Adipose tissue (tissue), 3 donors: Measurements from ENCODE around the gene IL18BP. TPM values are rescaled to one million over a fixed set of nuclear protein-coding genes. Genes with fewer than 3 reads are reported as not detected.
A peak's percentile ranks its signal among the peaks of the same experiment; 100 is the strongest.

Source experiments
- H3K27ac ChIP-seq: one replicate; pipeline ENCODE4 v1.5.1; 2013; ENCODE audit warnings: low read depth, low read length
- WGBS, 3 donors: extraction: QIAGEN DNeasy Blood & Tissue Kit; methylation state at CpG; one replicate each; pipeline ENCODE4 v1.1.7; 2013; 5-methylcytosine and 5-hydroxymethylcytosine counted together
- polyA plus RNA-seq, 3 donors: library from polyadenylated mRNA; stranded (reverse); fragments of 200-250 nt; gene quantifications; one replicate each; pipeline ENCODE4 v1.2.3, GENCODE V29; 2013
- donor health status: healthy with polysubstance abuse.
- donor health status: Bipolar disorder and iron deficiency.
- donor health status: healthy.

IL18BP gene
- polyA plus RNA-seq, 3 donors, result 3.0 to 14.1 (median 4.7) TPM

- whole genome bisulfite sequencing, 3 donors, result 81 to 85% (median 82%) methylated on average over 3 of the region's 3 CpGs
- H3K27ac ChIP-seq, result no peak overlapping the region
Observed at GRCh38 chr11:71992136-71992730, 6.5 kb upstream of the IL18BP start.

DNA sequence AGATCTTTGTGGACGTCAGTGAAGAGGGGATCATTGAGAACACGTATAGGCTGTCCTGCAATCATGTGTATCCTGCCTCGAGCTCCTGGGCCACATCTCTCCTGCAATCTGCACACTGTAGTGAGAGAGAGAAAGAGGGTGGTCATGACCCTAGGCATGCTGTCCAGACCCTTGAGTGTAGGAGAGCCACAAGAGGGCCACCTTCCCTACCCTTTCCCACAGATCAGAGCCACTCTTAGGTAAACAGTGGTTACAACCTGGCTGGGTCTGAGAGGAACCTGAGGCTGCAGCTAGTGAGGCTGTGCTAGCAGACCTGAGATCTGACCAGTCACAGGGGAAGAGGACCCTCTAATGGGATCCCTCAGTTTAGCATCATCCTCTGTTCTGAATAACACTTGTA lies 3.9 kb upstream of the IL18BP start:
- no peak overlapping the region for H3K27ac ChIP-seq
- 70 to 91% (median 88%) methylated on average over 3 of the region's 3 CpGs for WGBS, 3 donors

- WGBS, 3 donors, result 88 to 95% (median 94%) methylated on average over 3 of the region's 3 CpGs
- H3K27ac ChIP-seq, result no peak overlapping the region
Observed at GRCh38 chr11:71995726-71996291, 2.9 kb upstream of the IL18BP start.

DNA sequence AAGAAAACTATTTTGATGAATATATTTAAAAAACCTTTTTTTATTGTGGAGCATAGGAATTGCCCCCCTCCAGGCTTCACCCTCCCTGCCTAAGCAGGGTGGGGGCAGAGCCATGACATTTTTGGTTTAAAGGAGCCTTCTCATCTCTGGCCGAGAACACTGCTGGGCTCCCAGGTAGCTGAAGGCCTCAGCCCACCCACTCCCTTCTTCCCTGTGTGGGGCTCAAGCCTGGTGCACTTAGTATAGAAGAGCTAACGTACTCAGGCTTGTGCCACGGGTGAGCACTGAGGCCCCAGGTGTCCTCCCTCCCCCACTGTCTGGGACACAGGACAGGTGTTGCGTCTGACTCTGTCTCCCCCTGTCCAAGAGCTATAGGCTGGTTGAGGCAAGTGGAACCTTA lies 2.2 kb upstream of the IL18BP start:
- no peak overlapping the region for H3K27ac ChIP-seq
- 91 to 99% (median 95%) methylated on average over 4 of the region's 4 CpGs for WGBS, 3 donors

GRCh38 chr11:71996946-71997345 lies 1.8 kb upstream of the IL18BP start:
- WGBS, 3 donors, result 54 to 87% (median 63%) methylated on average over 8 of the region's 8 CpGs
- H3K27ac ChIP-seq, result no peak overlapping the region

DNA sequence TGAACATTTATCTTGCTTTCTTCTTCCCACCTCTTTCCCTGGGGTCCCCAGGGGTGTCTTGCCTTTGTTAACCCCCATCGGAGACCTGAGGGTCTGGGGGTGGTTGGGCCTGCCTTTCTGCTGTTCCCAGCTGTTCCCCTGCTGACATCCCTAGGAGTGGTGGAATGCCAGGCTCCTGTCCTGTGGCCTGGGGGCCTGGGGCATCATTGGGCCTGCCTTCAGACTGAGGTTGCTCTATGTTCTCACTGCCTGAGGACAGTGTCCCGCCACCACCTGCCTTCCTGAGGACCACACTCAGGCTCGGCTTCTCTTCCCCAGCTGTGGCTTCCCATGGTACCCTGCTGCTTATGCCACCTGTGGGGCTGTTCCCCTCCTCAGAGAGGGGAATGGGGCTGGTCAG lies 1.1 kb upstream of the IL18BP start:
- no peak overlapping the region for H3K27ac ChIP-seq
- 90 to 98% (median 96%) methylated on average over 3 of the region's 3 CpGs for WGBS, 3 donors

DNA sequence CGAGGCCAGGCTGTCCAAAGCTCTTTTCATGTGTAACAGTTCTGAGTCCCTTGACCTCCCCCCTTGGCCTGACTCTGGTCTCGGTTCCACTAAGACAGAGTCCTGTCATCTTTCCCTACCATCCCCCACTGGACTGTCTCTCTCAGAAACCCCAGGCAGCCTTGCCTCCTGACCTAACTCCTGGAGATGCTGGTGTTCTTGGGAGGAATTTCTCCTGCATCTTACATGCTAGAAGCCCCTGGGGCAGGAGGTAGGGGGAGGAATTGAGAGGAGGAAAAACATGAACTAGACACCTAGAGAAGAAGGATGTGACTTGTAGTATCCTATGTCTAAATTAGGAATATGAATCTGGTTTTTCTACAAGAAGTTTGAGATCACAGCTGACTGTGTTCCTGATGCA lies 648 bp upstream of the IL18BP start:
- 95 to 100% (median 100%) methylated on average over 2 of the region's 2 CpGs for WGBS, 3 donors
- no peak overlapping the region for H3K27ac ChIP-seq

- WGBS, 3 donors, result 18 to 29% (median 22%) methylated on average over 2 of the region's 2 CpGs
- peak overlapping the region; percentile 68 for H3K27ac ChIP-seq
Observed at GRCh38 chr11:71999362-71999761, 653 bp downstream of the IL18BP start.

- peak overlapping the region; percentile 11 for H3K27ac ChIP-seq
- WGBS, 3 donors, result 66 to 72% (median 71%) methylated on average over 8 of the region's 8 CpGs
Observed at GRCh38 chr11:71999798-72000197, 1.1 kb downstream of the IL18BP start.

DNA sequence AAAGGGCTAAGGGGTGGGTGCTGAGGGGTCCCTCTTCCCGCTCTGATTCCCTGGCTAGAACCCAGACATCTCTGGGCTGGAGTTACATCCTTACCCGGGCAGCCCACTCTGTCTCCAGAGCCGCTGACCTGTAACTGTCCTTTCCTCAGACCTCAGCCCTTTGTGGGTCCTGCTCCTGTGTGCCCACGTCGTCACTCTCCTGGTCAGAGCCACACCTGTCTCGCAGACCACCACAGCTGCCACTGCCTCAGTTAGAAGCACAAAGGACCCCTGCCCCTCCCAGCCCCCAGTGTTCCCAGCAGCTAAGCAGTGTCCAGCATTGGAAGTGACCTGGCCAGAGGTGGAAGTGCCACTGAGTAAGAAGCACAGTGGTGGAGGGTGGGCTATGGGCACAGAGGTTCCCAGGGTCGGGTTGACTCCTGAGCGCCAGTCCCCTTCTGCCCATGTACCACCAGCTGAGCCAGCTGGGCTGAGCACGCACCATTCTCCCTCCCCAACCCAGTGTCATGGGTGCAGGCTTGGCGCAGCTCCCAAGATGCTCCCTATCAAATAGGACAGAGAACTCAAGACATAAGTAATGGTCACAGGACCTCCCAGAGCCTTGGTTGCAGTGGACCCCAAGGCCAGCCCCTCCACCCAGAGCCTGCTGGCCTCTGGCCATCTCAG lies 1.6 kb downstream of the IL18BP start:
- H3K27ac ChIP-seq, result no peak overlapping the region
- 89 to 92% (median 90%) methylated on average over 10 of the region's 10 CpGs for WGBS, 3 donors

DNA sequence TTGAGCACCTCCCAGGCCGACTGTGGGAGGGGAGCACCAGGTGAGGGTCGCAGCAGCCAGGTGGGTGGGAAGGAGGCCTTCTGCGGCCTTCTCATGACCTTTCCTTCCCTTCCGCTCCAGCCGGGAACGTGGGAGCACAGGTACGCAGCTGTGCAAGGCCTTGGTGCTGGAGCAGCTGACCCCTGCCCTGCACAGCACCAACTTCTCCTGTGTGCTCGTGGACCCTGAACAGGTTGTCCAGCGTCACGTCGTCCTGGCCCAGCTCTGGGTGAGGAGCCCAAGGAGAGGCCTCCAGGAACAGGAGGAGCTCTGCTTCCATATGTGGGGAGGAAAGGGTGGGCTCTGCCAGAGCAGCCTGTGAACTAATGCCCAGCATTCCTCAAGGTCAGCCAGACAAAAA lies 2.6 kb downstream of the IL18BP start:
- H3K27ac ChIP-seq, result no peak overlapping the region
- WGBS, 3 donors, result 65 to 90% (median 87%) methylated on average over 11 of the region's 11 CpGs

DNA sequence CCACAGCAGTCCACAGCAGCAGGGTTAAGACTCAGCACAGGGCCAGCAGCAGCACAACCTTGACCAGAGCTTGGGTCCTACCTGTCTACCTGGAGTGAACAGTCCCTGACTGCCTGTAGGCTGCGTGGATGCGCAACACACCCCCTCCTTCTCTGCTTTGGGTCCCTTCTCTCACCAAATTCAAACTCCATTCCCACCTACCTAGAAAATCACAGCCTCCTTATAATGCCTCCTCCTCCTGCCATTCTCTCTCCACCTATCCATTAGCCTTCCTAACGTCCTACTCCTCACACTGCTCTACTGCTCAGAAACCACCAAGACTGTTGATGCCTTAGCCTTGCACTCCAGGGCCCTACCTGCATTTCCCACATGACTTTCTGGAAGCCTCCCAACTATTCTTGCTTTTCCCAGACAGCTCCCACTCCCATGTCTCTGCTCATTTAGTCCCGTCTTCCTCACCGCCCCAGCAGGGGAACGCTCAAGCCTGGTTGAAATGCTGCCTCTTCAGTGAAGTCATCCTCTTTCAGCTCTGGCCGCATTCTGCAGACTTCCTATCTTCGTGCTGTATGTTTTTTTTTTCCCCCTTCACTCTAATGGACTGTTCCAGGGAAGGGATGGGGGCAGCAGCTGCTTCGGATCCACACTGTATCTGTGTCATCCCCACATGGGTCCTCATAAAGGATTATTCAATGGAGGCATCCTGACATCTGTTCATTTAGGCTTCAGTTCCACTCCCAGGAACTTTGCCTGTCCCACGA lies 3.3 kb downstream of the IL18BP start:
- WGBS, 3 donors, result 67 to 69% (median 67%) methylated on average over 10 of the region's 10 CpGs
- H3K27ac ChIP-seq, result no peak overlapping the region

- WGBS, 3 donors, result 81 to 88% (median 84%) methylated on average over 12 of the region's 12 CpGs
- no peak overlapping the region for H3K27ac ChIP-seq
Observed at GRCh38 chr11:72002841-72003775, 4.4 kb downstream of the IL18BP start.

DNA sequence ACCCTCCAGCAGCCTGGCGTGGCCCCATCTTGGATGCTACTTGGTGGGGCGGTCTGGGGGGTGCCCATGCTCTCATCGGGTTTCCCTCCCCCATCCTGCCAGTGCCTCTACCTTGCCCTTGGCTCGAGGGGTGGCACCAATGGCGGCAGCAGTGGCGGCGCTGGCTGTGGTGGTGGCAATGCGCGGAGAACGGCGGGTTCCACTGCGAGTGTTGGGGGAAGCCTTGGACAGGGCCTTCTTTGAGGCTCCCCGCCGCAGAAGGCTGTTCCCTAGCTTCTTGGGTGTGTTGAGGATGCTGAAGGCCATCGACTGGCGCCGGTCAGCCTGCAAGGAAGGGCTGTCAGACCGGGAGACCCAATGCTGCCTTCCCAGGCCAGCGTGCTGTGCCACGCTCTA lies 5.1 kb downstream of the IL18BP start:
- H3K27ac ChIP-seq, result no peak overlapping the region
- 91 to 95% (median 94%) methylated on average over 13 to 20 of the region's 20 CpGs for WGBS, 3 donors

GRCh38 chr11:72004515-72005346 lies 6.0 kb downstream of the IL18BP start:
- 86 to 92% (median 89%) methylated on average over 16 of the region's 16 CpGs for WGBS, 3 donors
- no peak overlapping the region for H3K27ac ChIP-seq

DNA sequence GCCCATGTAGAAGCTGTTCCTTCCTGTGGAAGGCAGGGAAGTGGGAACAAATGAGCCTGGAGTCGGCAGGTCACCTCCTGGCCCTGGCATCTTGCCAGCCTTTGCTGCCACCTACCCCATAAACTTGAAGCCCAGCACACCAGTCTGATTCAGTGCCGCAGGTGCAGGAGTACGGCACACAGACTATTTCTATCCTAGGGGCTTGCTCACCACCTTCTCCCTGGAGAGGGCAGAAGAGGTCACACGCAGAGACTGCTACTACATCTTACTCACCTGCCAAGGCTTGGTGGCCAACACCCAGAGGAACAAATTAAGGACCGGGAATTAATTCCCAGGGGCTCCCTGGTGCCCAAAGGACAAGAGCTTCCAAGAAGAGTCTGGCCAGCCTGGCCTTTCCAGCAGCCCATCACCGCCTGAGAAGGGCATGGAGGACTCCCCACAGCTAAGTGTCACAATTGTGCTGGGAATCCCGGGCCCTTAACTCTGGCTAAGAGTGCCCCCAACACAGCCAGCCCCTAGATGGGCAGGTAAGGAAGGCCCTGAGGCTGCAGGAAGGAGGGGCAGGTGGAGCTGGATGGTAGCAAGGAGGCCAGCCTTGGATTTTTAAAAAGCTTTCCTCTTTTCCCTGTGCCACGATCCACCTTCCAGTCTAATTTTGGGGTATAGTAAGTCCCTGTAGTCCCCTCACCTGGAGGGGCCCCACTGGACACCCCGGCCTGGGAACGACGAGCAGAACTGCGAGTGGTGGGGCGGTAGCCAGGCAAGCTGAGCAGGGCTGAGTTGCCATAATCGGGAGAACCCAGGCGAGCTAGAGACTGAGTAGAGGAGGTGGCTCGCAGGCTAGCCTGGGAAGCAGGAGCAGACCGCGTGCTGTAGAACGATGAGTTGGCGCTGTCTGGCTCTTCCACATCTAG lies 6.9 kb downstream of the IL18BP start:
- WGBS, 3 donors, result 80 to 88% (median 82%) methylated on average over 20 of the region's 20 CpGs
- no peak overlapping the region for H3K27ac ChIP-seq
